GM19328 (cell line): ENCODE measurements around the gene ADRB2.
"Not testable (repeated sequence)": the region's sequence is repeated elsewhere in the genome, so short reads cannot be mapped to it uniquely, and the experiment has no call there.

Experiments used
- ATAC-seq: cut with Tn5 transposase; IDR thresholded peaks from one replicate; pipeline ENCODE4 v1.9.1; 2021; ENCODE audit warnings: mild to moderate bottlenecking, moderate library complexity; ENCODE audit not compliant: unreplicated experiment

ADRB2 gene

DNA sequence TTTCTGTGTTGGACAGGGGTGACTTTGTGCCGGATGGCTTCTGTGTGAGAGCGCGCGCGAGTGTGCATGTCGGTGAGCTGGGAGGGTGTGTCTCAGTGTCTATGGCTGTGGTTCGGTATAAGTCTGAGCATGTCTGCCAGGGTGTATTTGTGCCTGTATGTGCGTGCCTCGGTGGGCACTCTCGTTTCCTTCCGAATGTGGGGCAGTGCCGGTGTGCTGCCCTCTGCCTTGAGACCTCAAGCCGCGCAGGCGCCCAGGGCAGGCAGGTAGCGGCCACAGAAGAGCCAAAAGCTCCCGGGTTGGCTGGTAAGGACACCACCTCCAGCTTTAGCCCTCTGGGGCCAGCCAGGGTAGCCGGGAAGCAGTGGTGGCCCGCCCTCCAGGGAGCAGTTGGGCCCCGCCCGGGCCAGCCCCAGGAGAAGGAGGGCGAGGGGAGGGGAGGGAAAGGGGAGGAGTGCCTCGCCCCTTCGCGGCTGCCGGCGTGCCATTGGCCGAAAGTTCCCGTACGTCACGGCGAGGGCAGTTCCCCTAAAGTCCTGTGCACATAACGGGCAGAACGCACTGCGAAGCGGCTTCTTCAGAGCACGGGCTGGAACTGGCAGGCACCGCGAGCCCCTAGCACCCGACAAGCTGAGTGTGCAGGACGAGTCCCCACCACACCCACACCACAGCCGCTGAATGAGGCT lies at the start of gene ADRB2:
TSS of gene ADRB2 (plus strand) at position 559 of the 686 bp plus-strand sequence. CDS start 221 bp downstream, outside the sequence.
- peak; percentile 99 for ATAC-seq

- no peak for ATAC-seq
These were observed 49.6 kb upstream of the ADRB2 start for GRCh38 chr5:148776780-148777179.

- no peak for ATAC-seq
These were observed 47.5 kb upstream of the ADRB2 start for GRCh38 chr5:148778882-148779281.

GRCh38 chr5:148780711-148781110 lies 45.7 kb upstream of the ADRB2 start:
- ATAC-seq, result no peak

DNA sequence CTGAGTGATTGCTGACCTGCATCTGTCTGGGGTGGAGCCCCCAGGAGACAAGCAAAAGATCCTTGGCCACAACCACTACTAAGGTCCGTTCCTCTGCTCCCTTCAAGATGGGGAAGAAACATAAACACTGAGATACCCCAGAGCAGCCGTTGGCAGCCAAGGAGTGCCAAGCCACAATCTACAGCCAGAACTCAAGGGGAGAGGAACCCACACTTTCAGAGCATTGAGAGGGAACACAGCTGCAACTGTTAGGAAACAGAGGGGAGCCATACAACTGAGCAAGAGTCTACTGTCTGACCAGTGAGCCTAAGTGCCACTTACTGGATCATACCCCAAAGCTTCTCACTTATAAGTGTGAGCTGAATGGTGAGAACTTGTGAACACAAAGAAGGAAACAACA lies 44.6 kb upstream of the ADRB2 start:
- no peak for ATAC-seq

DNA sequence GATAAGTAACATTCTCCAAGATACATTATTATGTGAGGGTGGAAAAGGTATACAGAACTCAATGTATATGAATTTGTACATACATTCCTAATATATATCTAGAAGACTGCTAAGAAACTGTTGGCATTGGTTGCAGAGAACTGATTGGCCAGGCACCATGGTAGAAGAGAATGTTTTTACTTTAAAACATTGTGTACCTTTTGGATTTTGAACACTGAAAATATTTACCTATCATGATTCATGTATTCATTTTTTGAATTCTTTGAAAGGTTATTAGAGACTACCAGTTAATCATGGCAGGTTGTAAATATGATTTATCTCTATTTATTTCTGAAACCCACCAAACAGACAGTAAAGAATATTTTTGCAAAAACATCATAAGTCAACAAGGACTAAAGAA lies 41.2 kb upstream of the ADRB2 start:
- ATAC-seq, result no peak

- no peak for ATAC-seq
These were observed 40.0 kb upstream of the ADRB2 start for GRCh38 chr5:148786456-148786855.

DNA sequence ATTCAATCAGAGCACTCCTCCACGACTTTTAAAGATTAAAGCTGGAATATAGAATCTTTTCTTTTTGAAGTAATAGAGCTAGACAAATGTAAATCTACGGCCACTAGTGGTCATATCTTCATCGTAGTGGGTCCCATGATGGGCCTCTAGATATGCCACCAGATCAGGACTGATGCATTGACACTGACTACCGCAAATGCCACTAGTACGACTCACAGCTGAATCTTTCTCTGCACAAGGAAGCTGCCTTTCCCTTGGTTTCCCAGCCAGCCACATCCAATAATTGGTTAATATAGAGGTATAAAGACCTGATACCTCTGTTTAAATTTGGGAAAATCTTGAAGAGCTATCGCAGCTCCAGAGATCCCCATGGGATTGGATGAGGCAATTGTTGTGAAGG lies 37.8 kb upstream of the ADRB2 start:
- ATAC-seq, result no peak

DNA sequence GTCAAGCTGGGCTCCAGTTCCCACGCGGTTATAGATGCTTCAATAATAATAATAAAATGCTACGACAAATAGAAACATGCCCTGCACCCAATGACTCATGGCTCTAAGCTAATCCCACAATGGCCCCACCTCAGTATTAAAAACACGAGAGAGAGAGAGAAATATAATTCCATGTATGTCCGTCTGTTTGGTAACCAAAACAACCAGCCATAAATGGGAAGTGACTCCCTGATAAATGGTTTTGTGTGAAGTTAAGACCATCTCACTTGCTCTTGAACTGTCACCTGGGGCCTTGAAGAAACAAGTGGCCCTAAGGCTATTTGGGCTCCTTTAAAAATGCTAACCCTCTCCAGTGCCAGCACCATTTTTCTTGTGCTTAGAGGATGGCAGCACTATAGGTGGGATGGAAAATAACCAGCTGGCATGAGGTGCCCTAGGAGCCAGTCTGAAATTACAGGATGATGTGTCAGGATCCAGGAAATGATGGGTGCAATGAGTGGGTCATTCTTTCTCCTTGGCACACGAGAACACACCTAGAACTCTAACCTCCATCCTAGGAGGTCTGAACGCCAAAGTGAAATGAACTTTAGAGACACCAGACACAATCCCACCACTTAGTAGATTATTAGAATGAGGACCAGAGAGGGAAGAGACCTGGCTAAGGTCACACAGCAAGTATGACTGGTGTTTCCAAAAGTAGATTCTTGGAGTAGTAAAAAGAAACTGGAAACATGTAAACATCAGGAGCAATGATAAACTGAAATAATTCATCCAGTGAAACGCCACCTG lies 35.7 kb upstream of the ADRB2 start:
- ATAC-seq, result peak; percentile 24

DNA sequence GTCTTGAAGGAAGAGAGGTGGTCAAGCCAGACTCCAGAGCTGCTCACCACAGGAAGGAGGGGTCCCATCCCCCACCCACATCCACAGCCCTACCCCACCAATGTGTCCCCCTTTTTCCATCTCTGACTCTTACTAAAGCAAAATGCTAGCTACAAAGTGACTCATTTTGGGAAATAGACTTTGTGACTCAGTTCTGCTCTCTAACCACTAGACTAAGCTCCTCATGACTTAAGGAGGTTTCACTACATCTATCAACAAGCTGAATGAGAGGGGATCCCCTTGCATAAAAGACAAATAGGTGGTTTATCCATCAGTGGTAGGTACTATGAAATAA lies 35.1 kb upstream of the ADRB2 start:
- ATAC-seq, result peak; percentile 86

- ATAC-seq, result no peak
These were observed 34.7 kb upstream of the ADRB2 start for GRCh38 chr5:148791696-148792095.

DNA sequence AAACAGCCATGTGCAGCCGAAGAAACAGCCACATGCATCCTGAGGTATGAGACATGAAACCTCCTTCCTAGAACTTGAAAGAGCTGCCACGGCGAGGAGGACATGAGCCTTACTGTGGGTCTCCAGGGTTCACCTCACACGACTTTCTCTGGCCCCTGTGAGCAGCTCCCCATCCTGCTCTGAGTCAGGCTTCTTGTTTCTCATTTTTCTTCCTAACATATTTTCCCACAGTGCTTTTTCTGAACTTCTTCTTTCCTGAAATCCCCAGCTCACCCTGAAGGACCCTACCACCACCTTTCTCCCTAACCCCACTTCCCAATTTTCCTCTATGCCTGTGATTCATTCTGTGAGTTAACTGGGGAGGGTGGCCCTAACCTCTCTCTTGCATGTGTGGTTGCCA lies 33.7 kb upstream of the ADRB2 start:
- no peak for ATAC-seq

DNA sequence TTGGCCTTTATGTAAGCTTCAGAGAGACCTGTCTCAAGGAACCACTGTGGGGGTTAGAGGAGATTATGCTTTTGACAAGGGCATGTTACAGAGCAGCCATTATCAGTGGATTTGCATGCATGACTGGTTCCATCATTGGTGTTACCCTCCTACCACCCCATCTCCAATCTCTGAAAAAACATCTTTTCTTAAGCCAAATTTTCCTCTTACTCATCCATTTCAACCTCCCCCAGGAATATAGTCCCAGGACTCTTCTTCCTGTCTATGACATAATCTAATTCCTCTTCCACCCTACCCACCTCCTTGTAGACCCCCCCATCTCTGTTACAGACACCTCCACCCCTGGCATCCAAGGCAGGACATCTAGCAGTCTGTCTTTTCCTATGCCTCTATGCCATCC lies 33.1 kb upstream of the ADRB2 start:
- ATAC-seq, result no peak

- no peak for ATAC-seq
These were observed 32.1 kb upstream of the ADRB2 start for GRCh38 chr5:148794275-148794674.

GRCh38 chr5:148794729-148795561 lies 31.5 kb upstream of the ADRB2 start:
- ATAC-seq, result no peak

DNA sequence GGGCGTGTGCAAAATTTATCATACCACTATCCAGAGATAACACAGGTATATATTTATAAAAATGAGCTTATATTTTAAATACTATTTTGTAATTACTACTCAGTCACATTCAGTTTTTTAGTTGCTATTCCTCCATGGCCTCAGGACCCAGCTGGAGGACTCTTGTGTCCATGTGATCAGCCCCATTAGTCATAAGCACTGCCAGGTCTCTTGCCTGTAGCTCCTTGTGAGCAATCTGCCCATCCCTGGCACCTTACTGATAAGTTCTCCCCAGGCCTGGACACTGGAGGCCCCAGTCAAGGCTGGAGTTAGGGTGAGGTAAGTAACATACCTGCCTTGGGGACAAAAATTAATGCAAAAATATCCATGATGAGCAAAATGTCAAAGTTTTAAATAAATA lies 29.5 kb upstream of the ADRB2 start:
- no peak for ATAC-seq

- ATAC-seq, result no peak
These were observed 27.6 kb upstream of the ADRB2 start for GRCh38 chr5:148798786-148799185.

- no peak for ATAC-seq
These were observed 26.5 kb upstream of the ADRB2 start for GRCh38 chr5:148799737-148800527.

DNA sequence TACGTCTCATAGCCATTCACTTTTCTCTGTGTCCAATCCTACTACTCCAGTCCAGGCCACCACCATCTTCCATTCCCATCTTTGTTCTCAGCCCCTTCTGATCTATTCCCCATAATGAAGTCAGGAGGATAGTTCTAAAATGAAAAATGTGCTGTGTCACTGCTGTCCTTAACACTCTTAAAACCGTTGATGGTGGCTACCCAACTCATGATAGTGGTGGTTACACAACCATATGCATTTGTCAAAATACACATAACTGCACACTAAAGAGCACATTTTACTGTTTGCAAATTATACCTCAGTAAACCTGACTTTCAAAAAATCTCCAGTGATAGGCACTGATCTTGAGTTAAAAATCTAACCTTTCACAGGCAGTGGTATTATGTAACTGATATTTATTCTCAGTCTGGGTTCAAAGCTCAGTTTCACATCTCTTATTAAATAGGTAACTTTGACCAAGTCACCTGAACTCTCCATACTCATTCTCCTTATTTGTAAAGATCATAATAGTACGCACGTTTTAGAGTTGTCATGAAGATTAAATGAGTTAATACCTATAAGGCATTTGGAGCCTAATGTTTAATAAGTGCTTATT lies 24.6 kb upstream of the ADRB2 start:
- ATAC-seq, result no peak

- not testable (repeated sequence) for ATAC-seq
These were observed 23.0 kb upstream of the ADRB2 start for GRCh38 chr5:148803451-148803850.
